GM12873 (cell line): ENCODE data around the gene VPREB3.

Experiments
- CTCF ChIP-seq: IDR thresholded peaks from 2 replicates; pipeline ENCODE4 v1.5.1; 2012; ENCODE audit warnings: low read depth, mild to moderate bottlenecking, moderate library complexity, low read length, control low read depth; ENCODE audit not compliant: insufficient read depth; ENCODE audit errors: missing control alignments

Gene VPREB3

GRCh38 chr22:23786752-23787599, 32.8 kb upstream of the VPREB3 start, which contains the start of gene SMARCB1:
SMARCB1 (plus strand) TSS chr22:23786966; CDS start chr22:23787170, 204 bp downstream.
- no peak for TF ChIP-seq CTCF

- TF ChIP-seq CTCF = no peak
Observed at GRCh38 chr22:23786261-23786710, 32.1 kb upstream of the VPREB3 start.

- TF ChIP-seq CTCF = no peak
Observed at GRCh38 chr22:23784215-23784732, 30.0 kb upstream of the VPREB3 start.

GRCh38 chr22:23783265-23784150, 29.3 kb upstream of the VPREB3 start:
- TF ChIP-seq CTCF = no peak

- no peak for TF ChIP-seq CTCF
Observed at GRCh38 chr22:23782703-23783102, 28.5 kb upstream of the VPREB3 start.

- no peak for TF ChIP-seq CTCF
Observed at GRCh38 chr22:23782252-23782651, 28.0 kb upstream of the VPREB3 start.
